H1 (cell line): ENCODE data around the gene DIAPH1. TPM values are rescaled to one million over a fixed set of nuclear protein-coding genes. Genes with fewer than 3 reads are reported as not detected.

Experiments
- CTCF ChIA-PET: fragments of 300-600 bp; sonication (Branson Sonifier 250); formaldehyde crosslinking; loops from one replicate; lab custom pipeline; 2021; ENCODE audit not compliant: partially characterized antibody; lab: Charles Lee
- POLR2A ChIA-PET: fragments of 300-600 bp; sonication (Branson Sonifier 250); formaldehyde crosslinking; loops from one replicate; lab custom pipeline; 2021; ENCODE audit warnings: inconsistent platforms; ENCODE audit not compliant: partially characterized antibody; lab: Charles Lee
- DNase-seq, 2 experiments: peaks; one replicate each; pipeline versions ENCODE4 v3.0.0 to v3.0.0-alpha.2; 2010 to 2022; ENCODE audit warnings: low spot score in 2 of 2, low read depth in 1 of 2, mixed read lengths in 1 of 2
- FAIRE-seq: peaks from 2 replicates; lab custom pipeline; 2011; peaks lifted over from hg19 to GRCh38; lab: Jason Lieb, UNC
- H2AFZ ChIP-seq: 2 replicates; pipeline ENCODE4 v1.8.1; 2012; ENCODE audit warnings: low read length, inconsistent platforms
- H2AK5ac ChIP-seq: 2 replicates; pipeline ENCODE4 v1.6.1; 2013; ENCODE audit warnings: low read depth, low read length
- H2BK120ac ChIP-seq: replicated peaks from 2 replicates; pipeline ENCODE3; 2013; ENCODE audit warnings: low read depth, low read length, inconsistent platforms
- H2BK12ac ChIP-seq: 2 replicates; pipeline ENCODE4 v1.6.1; 2013; ENCODE audit warnings: low read depth, low read length
- H2BK15ac ChIP-seq: 2 replicates; pipeline ENCODE4 v1.6.1; 2013; ENCODE audit warnings: low read length
- H2BK20ac ChIP-seq: 2 replicates; pipeline ENCODE4 v1.6.1; 2013; ENCODE audit warnings: low read length
- H2BK5ac ChIP-seq: 2 replicates; pipeline ENCODE4 v1.6.1; 2013; ENCODE audit warnings: low read depth, low read length
- H3K14ac ChIP-seq: 2 replicates; pipeline ENCODE4 v1.6.1; 2013; ENCODE audit warnings: inconsistent platforms; ENCODE audit not compliant: insufficient read length
- H3K18ac ChIP-seq: 2 replicates; pipeline ENCODE4 v1.6.1; 2013; ENCODE audit warnings: low read length; ENCODE audit errors: extremely low read depth
- H3K23ac ChIP-seq: 2 replicates; pipeline ENCODE4 v1.6.1; 2013; ENCODE audit warnings: inconsistent platforms; ENCODE audit not compliant: insufficient read length
- H3K23me2 ChIP-seq: 2 replicates; pipeline ENCODE4 v1.6.1; 2013; ENCODE audit warnings: low read depth, low read length
- H3K27ac ChIP-seq: 2 replicates; pipeline ENCODE4 v1.6.1; 2011; ENCODE audit warnings: low read depth, low read length, inconsistent platforms
- H3K27me3 ChIP-seq, 4 experiments: replicated peaks in 1 of 4; 1 replicate in 1 of 4; 2 replicates in 3 of 4; pipeline versions ENCODE4 v1.6.1 to v1.8.1; 2011 to 2013; ENCODE audit warnings: low read length in 3 of 4, mild to moderate bottlenecking in 3 of 4, inconsistent platforms in 2 of 4, mixed read lengths in 2 of 4, moderate library complexity in 1 of 4; ENCODE audit not compliant: control insufficient read depth in 3 of 4, insufficient read depth in 3 of 4; ENCODE audit errors: extremely low read depth in 1 of 4
- H3K36me3 ChIP-seq, 4 experiments: 2 replicates each; pipeline versions ENCODE4 v1.6.1 to v1.8.1; 2011 to 2013; ENCODE audit warnings: mild to moderate bottlenecking in 4 of 4, low read length in 3 of 4, moderate library complexity in 2 of 4, control low read depth in 1 of 4, inconsistent platforms in 1 of 4; ENCODE audit not compliant: insufficient read depth in 4 of 4, control insufficient read depth in 2 of 4
- H3K4ac ChIP-seq: replicated peaks from 2 replicates; pipeline ENCODE3; 2013; ENCODE audit warnings: low read length, low read depth, mixed read lengths, inconsistent platforms; ENCODE audit not compliant: insufficient read length
- H3K4me1 ChIP-seq, 4 experiments: replicated peaks in 1 of 4; 1 replicate in 1 of 4; 2 replicates in 3 of 4; pipeline versions ENCODE4 v1.6.1 to v1.8.1; 2011 to 2013; ENCODE audit warnings: low read length in 3 of 4, inconsistent platforms in 2 of 4, mixed read lengths in 1 of 4; ENCODE audit not compliant: insufficient read depth in 4 of 4, control insufficient read depth in 3 of 4
- H3K4me2 ChIP-seq, 2 experiments: 2 replicates each; pipeline versions ENCODE4 v1.6.1 to v1.8.1; 2011 to 2013; ENCODE audit warnings: low read depth in 2 of 2, low read length in 2 of 2, control low read depth in 1 of 2, inconsistent platforms in 1 of 2, mild to moderate bottlenecking in 1 of 2; ENCODE audit not compliant: insufficient read depth in 1 of 2
- H3K4me3 ChIP-seq, 4 experiments: fragments of 200-600, 300-600 bp in 1 of 4; sonication (generic), shearing (Covaris generic), sonication (Bioruptor Twin) in 1 of 4; 2 replicates each; pipeline versions ENCODE4 v1.5.1 to v1.8.1; 2011 to 2016; ENCODE audit warnings: low read length in 4 of 4, low read depth in 3 of 4, control low read depth in 2 of 4, inconsistent platforms in 2 of 4, mild to moderate bottlenecking in 2 of 4, mixed read lengths in 1 of 4, moderate library complexity in 1 of 4; ENCODE audit not compliant: insufficient read depth in 2 of 4; ENCODE audit errors: extremely low read depth in 1 of 4
- H3K56ac ChIP-seq: replicated peaks from 2 replicates; pipeline ENCODE3; 2013; ENCODE audit warnings: low read depth, mild to moderate bottlenecking, mixed read lengths, low read length, inconsistent platforms; ENCODE audit not compliant: insufficient read length
- H3K79me1 ChIP-seq: 2 replicates; pipeline ENCODE4 v1.6.1; 2013; ENCODE audit warnings: low read depth, low read length, control low read depth
- H3K79me2 ChIP-seq, 2 experiments: 2 replicates each; pipeline versions ENCODE4 v1.6.1 to v1.8.1; 2012 to 2013; ENCODE audit warnings: low read length in 2 of 2, mild to moderate bottlenecking in 2 of 2, inconsistent platforms in 1 of 2; ENCODE audit not compliant: insufficient read depth in 2 of 2, control insufficient read depth in 1 of 2
- H3K9ac ChIP-seq, 4 experiments: replicated peaks in 1 of 4; 1 replicate in 1 of 4; 2 replicates in 3 of 4; pipeline versions ENCODE4 v1.6.1 to v1.8.1; 2011 to 2013; ENCODE audit warnings: low read depth in 3 of 4, low read length in 3 of 4, control low read depth in 2 of 4, mild to moderate bottlenecking in 2 of 4, moderate library complexity in 2 of 4, inconsistent platforms in 1 of 4; ENCODE audit errors: extremely low read depth in 1 of 4
- H3K9me3 ChIP-seq, 2 experiments: 2 replicates each; pipeline versions ENCODE4 v1.6.1 to v1.8.1; 2012 to 2013; ENCODE audit warnings: mild to moderate bottlenecking in 2 of 2, moderate library complexity in 2 of 2, control low read depth in 1 of 2, inconsistent platforms in 1 of 2, low read depth in 1 of 2, low read length in 1 of 2, mixed read lengths in 1 of 2; ENCODE audit not compliant: insufficient read depth in 2 of 2
- H4K20me1 ChIP-seq, 2 experiments: replicated peaks in 1 of 2; 2 replicates each; pipeline versions ENCODE3 to v1.8.1; 2011 to 2013; ENCODE audit warnings: inconsistent platforms in 2 of 2, low read length in 2 of 2, mild to moderate bottlenecking in 1 of 2; ENCODE audit not compliant: insufficient read depth in 2 of 2, control insufficient read depth in 1 of 2
- H4K5ac ChIP-seq: 2 replicates; pipeline ENCODE4 v1.6.1; 2013; ENCODE audit warnings: low read length, low read depth, mixed read lengths, inconsistent platforms; ENCODE audit not compliant: insufficient read length
- H4K8ac ChIP-seq: 2 replicates; pipeline ENCODE4 v1.8.0; 2013; ENCODE audit warnings: mild to moderate bottlenecking, moderate library complexity, low read length, inconsistent platforms; ENCODE audit not compliant: insufficient read depth; ENCODE audit errors: extremely low read depth
- H4K91ac ChIP-seq: replicated peaks from 2 replicates; pipeline ENCODE3; 2013; ENCODE audit warnings: low read length, mixed read lengths, inconsistent platforms; ENCODE audit not compliant: insufficient read length
- CBX5 ChIP-seq: fragments of 300-800, 300-1000 bp; sonication (generic); IDR thresholded peaks from 2 replicates; pipeline ENCODE4 v1.7.1; 2016; ENCODE audit warnings: antibody characterized with exemption, low read length, low read depth
- CHD2 ChIP-seq: IDR thresholded peaks from 2 replicates; pipeline ENCODE4 v1.6.1; 2012; ENCODE audit warnings: low read length, improper control_type of control experiment
- CTBP2 ChIP-seq: IDR thresholded peaks from 2 replicates; pipeline ENCODE4 v1.7.0; 2011; ENCODE audit warnings: borderline replicate concordance, mild to moderate bottlenecking, moderate library complexity, mixed read lengths, low read length; ENCODE audit not compliant: insufficient read depth, insufficient read length
- HDAC2 ChIP-seq, 2 experiments: fragments of 300-600 bp in 1 of 2; sonication (generic) in 1 of 2; IDR thresholded peaks; 2 replicates each; pipeline ENCODE4 v1.6.1; 2011 to 2012; ENCODE audit warnings: low read depth in 2 of 2, low read length in 2 of 2, mild to moderate bottlenecking in 2 of 2, moderate library complexity in 2 of 2, borderline replicate concordance in 1 of 2, inconsistent platforms in 1 of 2
- JUN ChIP-seq: IDR thresholded peaks from 2 replicates; pipeline ENCODE4 v1.6.1; 2011; ENCODE audit warnings: low read depth, mild to moderate bottlenecking, improper control_type of control experiment, low read length
- POU5F1 ChIP-seq: IDR thresholded peaks from 2 replicates; pipeline ENCODE4 v1.6.1; 2011; ENCODE audit warnings: low read depth, mild to moderate bottlenecking, low read length, moderate library complexity
- RBBP5 ChIP-seq: IDR thresholded peaks from 2 replicates; pipeline ENCODE4 v1.7.1; 2012; ENCODE audit warnings: low read depth, mild to moderate bottlenecking, inconsistent platforms, low read length, moderate library complexity, borderline replicate concordance
- RNF2 ChIP-seq: fragments of 200-900, 300-1000 bp; sonication (generic); IDR thresholded peaks from 2 replicates; pipeline ENCODE4 v1.7.1; 2016; ENCODE audit warnings: borderline replicate concordance, low read depth, mild to moderate bottlenecking, antibody characterized with exemption, low read length; ENCODE audit not compliant: poor library complexity, severe bottlenecking; ENCODE audit errors: missing control alignments
- SAP30 ChIP-seq: fragments of 300-600 bp; sonication (generic); IDR thresholded peaks from 2 replicates; pipeline ENCODE4 v1.7.1; 2012; ENCODE audit warnings: low read length, moderate library complexity, mild to moderate bottlenecking, inconsistent platforms; ENCODE audit not compliant: insufficient read depth, insufficient replicate concordance
- SIN3A ChIP-seq, 2 experiments: IDR thresholded peaks in 1 of 2; conservative IDR thresholded peaks in 1 of 2; 2 replicates each; pipeline ENCODE4 v1.6.1; 2011 to 2012; ENCODE audit warnings: low read length in 2 of 2, improper control_type of control experiment in 1 of 2, low read depth in 1 of 2, mild to moderate bottlenecking in 1 of 2
- SP4 ChIP-seq: IDR thresholded peaks from 2 replicates; pipeline ENCODE4 v1.6.1; 2012; ENCODE audit warnings: low read length, inconsistent platforms
- SRF ChIP-seq: IDR thresholded peaks from 2 replicates; pipeline ENCODE4 v1.6.1; 2011; ENCODE audit warnings: mild to moderate bottlenecking, low read depth, low read length, moderate library complexity
- WGBS, 2 experiments: shearing (Covaris generic) in 1 of 2; methylation state at CpG; one replicate each; pipeline versions ENCODE4 v1.1.6 to v1.1.7; 2013 to 2015; ENCODE audit warnings: low lambda C conversion rate in 2 of 2, mixed read lengths in 2 of 2, inconsistent platforms in 1 of 2, low coverage in 1 of 2, missing lambda C conversion rate in 1 of 2; ENCODE audit not compliant: insufficient replicate concordance in 2 of 2, insufficient coverage in 1 of 2, insufficient read length in 1 of 2; ENCODE audit errors: extremely low coverage in 1 of 2, missing lambda C conversion rate in 1 of 2; 5-methylcytosine and 5-hydroxymethylcytosine counted together
- polyA plus RNA-seq, 7 experiments: library from polyadenylated mRNA; depleted of rRNA in 3 of 7; stranded (reverse) in 5 of 7; unstranded in 2 of 7; fragments of >200 nt in 5 of 7; fragments of 200-250 nt in 2 of 7; gene quantifications; 1 replicate in 5 of 7; 2 replicates in 1 of 7; 4 replicates in 1 of 7; pipeline versions ENCODE4 v1.2.1 to v1.2.3, GENCODE V29; 2011 to 2013; ENCODE audit warnings: missing spikeins in 2 of 7, mixed read lengths in 2 of 7
- total RNA-seq: library from RNA; stranded (reverse); fragmentation: NEBNext Ultra II Directional; extraction: Animal tissue kit (Norgen Biotek cat#: 25700); gene quantifications from 2 replicates; pipeline ENCODE4 v1.2.1, GENCODE V29; 2021

Gene DIAPH1
- total and polyA plus RNA-seq, 2 of the 8 experiments (the other 6 are each of a cell fraction or from before 2014, with no cell fraction given), result 61.2 to 114 TPM

- Histone ChIP-seq H4K8ac (no peak overlapping the region), H3K27me3 (no peaks in the 10 kb centered on the region; a peak in 1 of 7 replicates), H3K9ac (no peak overlapping the region; a peak in 1 of 7 replicates), H3K23ac (no peak overlapping the region), H4K5ac (no peak overlapping the region), H3K27ac (no peak overlapping the region), H2AK5ac (no peak overlapping the region), H3K4ac (no peak overlapping the region), H3K9me3 (no peaks in the 10 kb centered on the region), H3K4me3 (peak overlapping the region; percentile 23 to 83 (median 56); a peak in 5 of 8 replicates), H3K4me2 (peak overlapping the region; percentile 90 to 97), H3K56ac (no peak overlapping the region), H4K20me1 (peaks cover 2 to 3% of the 10 kb centered on the region in 2 experiments), H3K4me1 (peaks cover 2 to 8% (median 6%) of the 10 kb centered on the region in 4 experiments; a peak in 6 of 7 replicates), H2BK12ac (no peak overlapping the region; the same call in 1 of the 2 replicates), H3K23me2 (peaks cover 3% of the 10 kb centered on the region; the same call in 1 of the 2 replicates), H3K79me2 (no peaks in the 10 kb centered on the region), H3K18ac (no peak overlapping the region), H2BK120ac (no peak overlapping the region), H2BK5ac (no peak overlapping the region), H2BK15ac (no peak overlapping the region), H2BK20ac (no peak overlapping the region), H2AFZ (no peak overlapping the region; the same call in 1 of the 2 replicates), H4K91ac (peak overlapping the region; percentile 17), H3K14ac (no peak overlapping the region), H3K36me3 (peaks cover 0 to 16% (median 10%) of the 10 kb centered on the region in 4 experiments; a peak in 4 of 8 replicates), H3K79me1 (peaks cover 3% of the 10 kb centered on the region; the same call in 1 of the 2 replicates)
- 51% methylated on average over 9 of the region's 9 CpGs; no CpG with 5 or more reads in 1 of the 2 experiments for WGBS, 2 experiments
- FAIRE-seq (no peak), DNase-seq (no peak)
- ChIA-PET POLR2A (interaction anchor here (0.8 to 7.3 kb wide), 13 partner anchors 9 to 227 kb away, joined by 3 to 96 read pairs (median 4); partner anchors contain the start of genes DIAPH1, HDAC3, PCDH1 and RELL2), CTCF (interaction anchor here (0.7 to 1.8 kb wide), 12 partner anchors 9 to 361 kb away, joined by 3 to 7 read pairs (median 4); partner anchors contain the start of genes GNPDA1, HDAC3 and RELL2)
- TF ChIP-seq RBBP5 (no peak), RNF2 (no peak), HDAC2 (IDR thresholded peaks at IDR 0.05; ENCODE audit: borderline replicate concordance in 1 of 2, low read depth in 2 of 2, low read length in 2 of 2) (no peak), POU5F1 (no peak), CHD2 (no peak), CBX5 (no peak), CTBP2 (no peak), SAP30 (no peak), SP4 (no peak), JUN (no peak), SRF (no peak), SIN3A (conservative IDR thresholded peaks at IDR 0.05 in 1 of 2, IDR thresholded peaks at IDR 0.05 in 1 of 2; ENCODE audit: low read depth in 1 of 2, low read length in 2 of 2) (no peak)
These were observed 32.9 kb upstream of the DIAPH1 start for GRCh38 chr5:141651728-141652105.
